Fibroblast of mammary gland (primary cell): ENCODE results near the gene FOXA1.
A peak's percentile ranks its signal among the peaks of the same experiment; 100 is the strongest.

ENCODE experiments used
- DNase-seq: peaks from one replicate; pipeline ENCODE4 v3.0.0-alpha.2; 2010; ENCODE audit warnings: low read depth
- H3K4me3 ChIP-seq: 2 replicates; pipeline ENCODE4 v1.5.1; 2011; ENCODE audit warnings: low read depth, mild to moderate bottlenecking, low read length, moderate library complexity; ENCODE audit not compliant: control insufficient read depth
- TF ChIP-seq, protein P1 (sequence below): conservative IDR thresholded peaks from 2 replicates; pipeline ENCODE4 v1.5.1; 2011; ENCODE audit warnings: low read depth, low read length, inconsistent platforms; ENCODE audit not compliant: control insufficient read depth, insufficient read depth

FOXA1 gene

DNA sequence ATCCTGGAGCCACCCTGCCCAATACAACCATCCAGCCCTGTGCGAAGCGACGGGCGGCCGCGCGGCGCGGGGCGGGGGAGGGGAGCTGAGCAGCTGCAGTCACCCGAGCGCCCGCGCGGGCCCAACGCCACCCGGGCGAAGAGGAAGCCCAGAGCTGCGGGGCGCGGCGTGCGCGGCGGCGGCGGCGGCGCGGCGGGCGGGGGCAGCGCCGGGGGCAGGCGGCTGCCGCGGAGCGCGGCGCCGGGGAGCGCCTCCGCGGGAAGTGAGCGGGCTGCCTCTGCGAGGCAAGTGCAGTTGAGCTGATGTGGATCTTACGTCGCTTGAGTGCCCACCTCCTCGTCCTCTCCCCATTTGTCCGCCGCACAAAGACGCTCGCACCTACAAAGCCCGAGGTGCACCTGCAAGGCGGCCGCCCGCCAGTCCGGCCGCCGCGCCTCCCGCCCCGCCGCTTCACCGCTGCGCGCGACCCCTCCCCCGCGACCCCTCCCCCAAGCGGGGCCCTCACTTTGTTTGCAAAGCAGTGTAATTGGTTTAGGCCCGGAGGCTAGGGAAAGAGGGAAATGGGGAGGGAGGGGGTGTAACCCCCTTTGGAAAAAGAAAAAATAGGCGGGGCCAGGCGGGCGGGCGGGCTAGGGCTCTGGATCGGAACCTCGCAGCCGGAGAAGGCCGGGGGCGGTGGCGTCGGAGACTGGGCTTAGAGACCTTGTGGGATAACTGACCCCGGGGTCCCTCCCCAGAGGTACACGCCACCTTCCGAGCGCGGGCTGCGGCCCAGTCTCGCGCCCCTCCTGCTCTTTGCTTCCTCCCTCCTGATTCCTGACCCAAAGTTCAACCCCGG lies at the start of gene FOXA1, which contains the start of gene TTC6:
Gene FOXA1 (minus strand): TSS at position 279 of the 838 bp plus-strand sequence. CDS start 277 bp downstream, at position 2.
Gene TTC6 (plus strand): TSS at position 659 of the 838 bp plus-strand sequence. CDS start 26,436 bp downstream, outside the sequence.
- H3K4me3 ChIP-seq: peak within 1 kb of the TSS; percentile 45
- DNase-seq: peak; percentile 7
- TF ChIP-seq, protein P1, sequence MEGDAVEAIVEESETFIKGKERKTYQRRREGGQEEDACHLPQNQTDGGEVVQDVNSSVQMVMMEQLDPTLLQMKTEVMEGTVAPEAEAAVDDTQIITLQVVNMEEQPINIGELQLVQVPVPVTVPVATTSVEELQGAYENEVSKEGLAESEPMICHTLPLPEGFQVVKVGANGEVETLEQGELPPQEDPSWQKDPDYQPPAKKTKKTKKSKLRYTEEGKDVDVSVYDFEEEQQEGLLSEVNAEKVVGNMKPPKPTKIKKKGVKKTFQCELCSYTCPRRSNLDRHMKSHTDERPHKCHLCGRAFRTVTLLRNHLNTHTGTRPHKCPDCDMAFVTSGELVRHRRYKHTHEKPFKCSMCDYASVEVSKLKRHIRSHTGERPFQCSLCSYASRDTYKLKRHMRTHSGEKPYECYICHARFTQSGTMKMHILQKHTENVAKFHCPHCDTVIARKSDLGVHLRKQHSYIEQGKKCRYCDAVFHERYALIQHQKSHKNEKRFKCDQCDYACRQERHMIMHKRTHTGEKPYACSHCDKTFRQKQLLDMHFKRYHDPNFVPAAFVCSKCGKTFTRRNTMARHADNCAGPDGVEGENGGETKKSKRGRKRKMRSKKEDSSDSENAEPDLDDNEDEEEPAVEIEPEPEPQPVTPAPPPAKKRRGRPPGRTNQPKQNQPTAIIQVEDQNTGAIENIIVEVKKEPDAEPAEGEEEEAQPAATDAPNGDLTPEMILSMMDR: no peak

DNA sequence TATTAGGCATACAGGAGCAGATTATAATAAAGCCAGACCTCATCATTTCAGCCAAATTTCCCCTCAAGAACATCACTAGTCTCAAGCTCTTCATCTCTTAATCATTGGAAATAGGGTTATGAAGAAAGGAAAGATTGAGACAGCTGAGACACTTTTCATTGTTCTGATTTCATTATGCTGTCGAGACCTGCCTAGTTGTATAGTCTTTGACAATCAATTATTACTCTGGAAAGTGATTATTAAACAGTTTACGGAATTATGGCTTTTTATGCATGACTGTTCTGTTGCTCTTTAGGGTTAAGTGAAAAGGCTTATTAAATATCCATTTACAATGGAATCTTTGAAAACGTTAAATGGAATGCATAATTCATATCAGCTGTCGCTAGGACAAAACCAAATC lies 48.7 kb upstream of the FOXA1 start:
- no peak for DNase-seq
- TF ChIP-seq, protein P1: no peak
- H3K4me3 ChIP-seq: no peak overlapping the region

DNA sequence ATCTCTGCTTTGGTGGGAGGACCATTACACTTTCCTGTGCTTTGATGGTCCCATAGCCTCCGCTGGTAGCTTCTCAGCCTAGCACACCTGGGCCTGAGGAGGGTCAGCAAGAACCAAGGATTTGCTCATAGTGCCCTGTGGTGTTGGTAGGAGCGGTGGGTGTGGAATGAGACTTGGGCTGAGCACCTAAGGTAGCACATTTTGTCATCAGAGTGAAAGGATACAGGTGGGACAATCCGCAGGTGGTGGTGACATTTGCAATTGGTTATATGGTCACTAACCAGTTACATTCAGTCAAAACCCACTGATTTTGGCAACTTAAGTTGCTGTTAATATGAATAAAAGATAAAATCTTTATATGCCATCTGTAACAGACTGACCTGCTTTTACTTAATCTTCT lies 47.1 kb upstream of the FOXA1 start:
- TF ChIP-seq, protein P1: no peak
- DNase-seq: no peak
- H3K4me3 ChIP-seq: no peak overlapping the region

DNA sequence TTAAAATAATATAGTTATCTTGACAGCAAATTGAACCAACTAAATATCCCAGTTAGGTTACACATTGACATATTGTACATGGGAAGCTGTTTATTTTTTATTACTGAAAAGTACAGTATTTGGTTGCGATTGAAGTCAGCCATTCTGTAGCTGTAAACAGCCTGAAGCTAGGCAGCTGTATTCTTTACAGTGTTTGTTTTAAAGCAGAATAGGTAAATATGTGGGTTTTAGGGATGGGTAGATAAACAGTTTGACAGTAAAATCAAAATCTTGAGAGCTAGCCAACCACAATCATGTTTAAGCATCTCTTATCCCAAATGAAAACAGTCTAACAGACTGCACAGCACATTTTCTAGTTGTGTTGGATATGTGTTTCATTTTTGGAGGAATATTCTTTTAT lies 46.1 kb upstream of the FOXA1 start:
- DNase-seq: no peak
- TF ChIP-seq, protein P1: no peak
- H3K4me3 ChIP-seq: no peak overlapping the region

DNA sequence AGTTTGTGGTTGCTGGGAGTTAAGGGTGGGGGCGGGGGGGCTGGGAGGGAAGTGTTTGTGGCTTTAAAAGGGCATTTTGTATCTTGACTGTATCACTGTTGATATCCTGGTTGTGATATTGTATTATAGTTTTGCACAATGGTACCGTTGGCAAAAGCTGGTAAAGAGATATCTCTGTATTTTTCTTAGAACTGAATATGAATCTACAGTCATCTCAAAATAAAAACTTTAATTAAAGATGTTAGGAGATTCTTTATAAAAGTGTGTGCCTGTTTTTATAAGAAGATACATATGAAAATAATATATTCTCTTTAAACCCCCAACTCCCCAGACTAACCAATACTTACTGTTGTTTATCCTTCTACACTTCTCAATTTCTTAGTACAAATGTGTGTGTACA lies 43.5 kb upstream of the FOXA1 start:
- TF ChIP-seq, protein P1: no peak
- H3K4me3 ChIP-seq: no peak overlapping the region
- no peak for DNase-seq

DNA sequence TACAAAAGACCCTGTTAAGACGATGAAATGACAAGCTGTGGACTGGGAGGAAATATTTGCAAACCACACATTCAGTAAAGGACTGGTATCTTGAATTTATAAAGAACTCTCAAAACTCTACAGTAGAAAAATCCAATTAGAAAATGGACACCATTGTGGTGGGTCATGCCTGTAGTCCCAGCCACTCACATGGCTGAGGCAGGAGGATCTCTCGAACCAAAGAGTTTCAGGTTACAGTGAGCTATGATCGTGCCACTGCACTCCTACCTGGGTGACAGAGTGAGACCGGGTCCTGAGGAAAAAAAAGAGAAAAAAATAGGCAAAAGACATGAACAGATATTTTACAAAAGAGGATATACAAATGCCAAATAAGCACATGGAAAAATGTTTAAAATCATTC lies 42.3 kb upstream of the FOXA1 start:
- no peak overlapping the region for H3K4me3 ChIP-seq
- DNase-seq: no peak
- TF ChIP-seq, protein P1: no peak
